ENCODE data around the gene NOL7.

NOL7 gene

GRCh38 chr6:13654496-13654895, 39.4 kb downstream of the NOL7 start:
- DNase-seq (ENCODE audit: low read depth), result no peak

GRCh38 chr6:13655700-13656099, 40.6 kb downstream of the NOL7 start:
- no peak for DNase-seq (ENCODE audit: low read depth)

GRCh38 chr6:13660273-13660672, 45.1 kb downstream of the NOL7 start:
- no peak for DNase-seq (ENCODE audit: low read depth)

- DNase-seq (ENCODE audit: low read depth), result no peak
Observed at GRCh38 chr6:13660893-13661292, 45.8 kb downstream of the NOL7 start.

- no peak for DNase-seq (ENCODE audit: low read depth)
Observed at GRCh38 chr6:13661647-13662046, 46.5 kb downstream of the NOL7 start.

GRCh38 chr6:13662651-13663334, 47.7 kb downstream of the NOL7 start:
- no peak for DNase-seq (ENCODE audit: low read depth)

- no peak for DNase-seq (ENCODE audit: low read depth)
Observed at GRCh38 chr6:13663986-13664385, 48.9 kb downstream of the NOL7 start.

GRCh38 chr6:13664703-13665352, 49.7 kb downstream of the NOL7 start:
- DNase-seq (ENCODE audit: low read depth), result no peak

GRCh38 chr6:13666194-13667105, 51.3 kb downstream of the NOL7 start:
- no peak for DNase-seq (ENCODE audit: low read depth)

GRCh38 chr6:13667655-13668054, 52.5 kb downstream of the NOL7 start:
- no peak for DNase-seq (ENCODE audit: low read depth)

GRCh38 chr6:13668291-13668928, 53.3 kb downstream of the NOL7 start:
- DNase-seq (ENCODE audit: low read depth), result no peak

- no peak for DNase-seq (ENCODE audit: low read depth)
Observed at GRCh38 chr6:13669476-13669875, 54.3 kb downstream of the NOL7 start.
